Activated naive CD8-positive, alpha-beta T cell treated with anti-CD3 and anti-CD28 coated beads for 36 hours (primary cell): ENCODE results near the gene TTC1. TPM values are rescaled to one million over a fixed set of nuclear protein-coding genes. Genes with fewer than 3 reads are reported as not detected.
A peak's percentile ranks its signal among the peaks of the same experiment; 100 is the strongest.
"Not testable (repeated sequence)": the region's sequence is repeated elsewhere in the genome, so short reads cannot be mapped to it uniquely, and the experiment has no call there.

ENCODE experiments used
- DNase-seq: peaks from one replicate; pipeline ENCODE4 v3.0.0; 2021
- H3K27ac Mint-ChIP-seq: one replicate; pipeline ENCODE4 v1.8.0; 2022; ENCODE audit warnings: mild to moderate bottlenecking, moderate library complexity, mixed read lengths
- H3K27me3 Mint-ChIP-seq: one replicate; pipeline ENCODE4 v1.8.0; 2022; ENCODE audit warnings: mild to moderate bottlenecking, mixed read lengths
- H3K36me3 Mint-ChIP-seq: one replicate; pipeline ENCODE4 v1.8.0; 2021; ENCODE audit warnings: mild to moderate bottlenecking, mixed read lengths
- H3K4me1 Mint-ChIP-seq: one replicate; pipeline ENCODE4 v1.8.0; 2021; ENCODE audit warnings: mixed read lengths
- H3K4me3 Mint-ChIP-seq: one replicate; pipeline ENCODE4 v1.8.0; 2022; ENCODE audit warnings: mild to moderate bottlenecking, moderate library complexity, mixed read lengths
- H3K9me3 Mint-ChIP-seq: one replicate; pipeline ENCODE4 v1.8.0; 2022; ENCODE audit warnings: mixed read lengths
- total RNA-seq, 2 experiments: library from RNA; stranded (reverse); gene quantifications; one replicate each; pipeline ENCODE4 v1.2.3, GENCODE V29; 2021

Gene TTC1
- total RNA-seq, 2 experiments from 2014 or later = 69.7 to 73.9 TPM

DNA sequence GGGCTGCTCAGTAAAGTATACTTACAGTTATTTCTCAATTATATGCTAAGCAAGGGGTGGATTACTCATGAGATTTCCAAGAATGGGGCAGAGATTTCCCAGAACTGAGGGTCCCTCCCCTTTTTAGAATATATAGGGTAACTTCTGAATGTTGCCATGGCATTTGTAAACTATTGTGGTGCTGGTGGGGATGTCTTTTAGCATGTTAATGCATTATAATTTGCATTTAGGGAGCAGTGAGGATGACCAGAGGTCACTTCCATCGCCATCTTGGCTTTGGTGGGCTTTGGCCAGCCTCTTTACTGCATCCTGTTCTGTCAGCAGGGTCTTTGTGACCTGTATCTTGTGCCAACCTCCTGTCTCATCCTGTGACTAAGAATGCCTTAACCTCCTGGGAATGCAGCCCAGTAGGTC lies 35.5 kb downstream of the TTC1 start:
- no peaks in the 10 kb centered on the region for H3K27me3 Mint-ChIP-seq
- DNase-seq = no peak
- no peak overlapping the region for H3K27ac Mint-ChIP-seq
- H3K4me3 Mint-ChIP-seq = no peak overlapping the region
- peaks cover 8% of the 10 kb centered on the region for H3K4me1 Mint-ChIP-seq
- H3K9me3 Mint-ChIP-seq = no peaks in the 10 kb centered on the region
- peaks cover 27% of the 10 kb centered on the region for H3K36me3 Mint-ChIP-seq

DNA sequence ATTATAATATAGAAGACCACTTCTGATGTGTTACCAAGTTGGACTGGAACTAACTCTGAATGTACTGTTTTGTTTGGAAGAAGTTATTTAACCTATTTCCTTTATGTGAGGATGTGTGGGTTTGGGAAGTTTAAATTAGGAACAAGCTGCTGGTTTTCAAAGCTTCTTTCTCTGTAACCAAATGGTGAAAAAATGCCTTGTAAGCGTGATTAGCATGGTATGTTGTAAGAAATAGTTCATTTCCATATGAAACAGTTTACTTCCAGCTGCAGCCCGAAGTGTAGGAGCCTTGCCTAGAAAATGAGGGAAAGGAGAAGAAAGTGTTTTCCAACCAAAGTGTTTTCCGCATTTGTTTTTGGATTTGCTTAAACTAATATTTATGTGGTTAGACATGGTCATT lies 36.0 kb downstream of the TTC1 start:
- no peak for DNase-seq
- Mint-ChIP-seq H3K4me1 (peaks cover 8% of the 10 kb centered on the region), H3K36me3 (peaks cover 32% of the 10 kb centered on the region), H3K27ac (no peak overlapping the region), H3K4me3 (no peak overlapping the region), H3K9me3 (no peaks in the 10 kb centered on the region), H3K27me3 (no peaks in the 10 kb centered on the region)

GRCh38 chr5:160047423-160047822 lies 38.5 kb downstream of the TTC1 start:
- no peak for DNase-seq
- peaks cover 8% of the 10 kb centered on the region for H3K4me1 Mint-ChIP-seq
- no peaks in the 10 kb centered on the region for H3K9me3 Mint-ChIP-seq
- peaks cover 34% of the 10 kb centered on the region for H3K36me3 Mint-ChIP-seq
- no peaks in the 10 kb centered on the region for H3K27me3 Mint-ChIP-seq
- peak overlapping the region; percentile 13 for H3K27ac Mint-ChIP-seq
- no peak overlapping the region for H3K4me3 Mint-ChIP-seq

- Mint-ChIP-seq H3K4me1 (peaks cover 8% of the 10 kb centered on the region), H3K27me3 (no peaks in the 10 kb centered on the region), H3K9me3 (no peaks in the 10 kb centered on the region), H3K4me3 (no peak overlapping the region), H3K36me3 (peaks cover 33% of the 10 kb centered on the region), H3K27ac (no peak overlapping the region)
- DNase-seq = no peak
Measured at GRCh38 chr5:160048131-160048530, 39.2 kb downstream of the TTC1 start.

DNA sequence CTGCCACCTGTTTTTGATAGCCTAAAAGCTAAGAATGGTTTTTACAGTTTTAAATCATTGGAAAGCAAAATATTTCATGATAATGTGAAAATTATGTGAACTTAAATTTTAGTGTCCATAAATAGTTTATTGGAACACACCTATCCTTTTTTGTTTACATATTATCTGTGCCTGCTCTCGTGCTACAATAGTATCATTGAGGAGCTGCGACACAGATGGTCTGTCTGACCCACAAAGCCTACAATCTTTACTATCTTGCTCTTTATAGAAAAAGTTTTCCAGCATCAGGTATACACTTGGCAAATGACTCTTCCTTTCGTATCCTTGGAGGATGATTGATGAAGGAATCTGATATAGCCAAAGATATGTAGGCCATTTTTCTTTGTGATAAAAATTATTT lies 40.2 kb downstream of the TTC1 start:
- Mint-ChIP-seq H3K36me3 (peaks cover 33% of the 10 kb centered on the region), H3K9me3 (no peaks in the 10 kb centered on the region), H3K27me3 (no peaks in the 10 kb centered on the region), H3K4me3 (no peak overlapping the region), H3K4me1 (peaks cover 6% of the 10 kb centered on the region), H3K27ac (no peak overlapping the region)
- DNase-seq = no peak

DNA sequence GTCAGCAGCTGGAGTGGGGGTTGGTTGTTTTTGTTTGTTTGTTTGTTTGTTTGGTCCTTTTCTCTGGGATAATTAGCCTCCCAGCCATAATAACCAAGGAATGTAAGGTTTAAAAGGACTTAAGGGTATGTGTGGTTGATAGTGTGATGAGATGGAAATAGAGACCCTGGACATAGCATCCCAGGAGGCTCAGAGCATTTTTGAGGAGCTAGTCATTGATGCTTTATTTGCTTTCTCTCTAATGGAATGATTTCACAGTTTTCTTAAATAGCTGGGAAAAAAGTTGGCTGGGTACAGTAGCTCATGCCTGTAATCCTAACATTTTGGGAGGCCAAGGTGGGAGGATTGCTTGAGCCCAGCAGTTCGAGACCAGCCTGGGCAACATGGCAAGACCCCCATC lies 45.1 kb downstream of the TTC1 start:
- H3K27ac Mint-ChIP-seq = no peak overlapping the region
- no peak for DNase-seq
- no peaks in the 10 kb centered on the region for H3K27me3 Mint-ChIP-seq
- no peak overlapping the region for H3K4me3 Mint-ChIP-seq
- H3K4me1 Mint-ChIP-seq = no peaks in the 10 kb centered on the region
- H3K36me3 Mint-ChIP-seq = peaks cover 38% of the 10 kb centered on the region
- H3K9me3 Mint-ChIP-seq = no peaks in the 10 kb centered on the region

- H3K9me3 Mint-ChIP-seq = no peaks in the 10 kb centered on the region
- no peaks in the 10 kb centered on the region for H3K27me3 Mint-ChIP-seq
- no peak for DNase-seq
- no peak overlapping the region for H3K27ac Mint-ChIP-seq
- H3K4me1 Mint-ChIP-seq = no peaks in the 10 kb centered on the region
- no peak overlapping the region for H3K4me3 Mint-ChIP-seq
- peaks cover 35% of the 10 kb centered on the region for H3K36me3 Mint-ChIP-seq
Measured at GRCh38 chr5:160054831-160055230, 45.9 kb downstream of the TTC1 start.

GRCh38 chr5:160057256-160057655 lies 48.3 kb downstream of the TTC1 start:
- Mint-ChIP-seq H3K9me3 (no peaks in the 10 kb centered on the region), H3K27ac (no peak overlapping the region), H3K36me3 (peaks cover 29% of the 10 kb centered on the region), H3K4me1 (no peaks in the 10 kb centered on the region), H3K4me3 (no peak overlapping the region), H3K27me3 (no peaks in the 10 kb centered on the region)
- no peak for DNase-seq

- Mint-ChIP-seq H3K4me3 (no peak overlapping the region), H3K27me3 (no peaks in the 10 kb centered on the region), H3K4me1 (no peaks in the 10 kb centered on the region), H3K36me3 (peaks cover 22% of the 10 kb centered on the region), H3K9me3 (no peaks in the 10 kb centered on the region), H3K27ac (no peak overlapping the region)
- no peak for DNase-seq
Measured at GRCh38 chr5:160060001-160060400, 51.1 kb downstream of the TTC1 start.

DNA sequence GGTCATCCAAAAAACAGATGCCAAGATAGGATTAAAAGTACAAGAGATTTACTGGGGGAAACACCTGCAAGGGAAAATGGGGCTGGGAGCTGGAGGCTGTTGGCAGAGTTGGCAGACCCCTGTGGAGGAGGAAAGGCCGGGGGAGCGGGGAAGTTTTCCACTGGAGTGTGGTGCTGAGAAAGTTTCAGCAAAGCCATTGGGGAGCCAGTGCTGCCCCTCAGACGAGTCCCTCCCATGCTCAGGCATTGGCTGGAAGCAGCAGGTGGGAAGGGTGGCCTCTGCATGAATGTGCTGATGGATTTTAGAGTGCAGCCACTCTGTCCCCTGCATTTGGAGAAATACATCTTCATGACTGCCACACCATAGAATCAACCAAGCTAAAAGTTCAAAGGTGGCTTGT lies 52.8 kb downstream of the TTC1 start:
- Mint-ChIP-seq H3K4me1 (no peaks in the 10 kb centered on the region), H3K9me3 (no peaks in the 10 kb centered on the region), H3K27me3 (no peaks in the 10 kb centered on the region), H3K4me3 (no peak overlapping the region), H3K36me3 (peaks cover 16% of the 10 kb centered on the region), H3K27ac (no peak overlapping the region)
- DNase-seq = no peak

DNA sequence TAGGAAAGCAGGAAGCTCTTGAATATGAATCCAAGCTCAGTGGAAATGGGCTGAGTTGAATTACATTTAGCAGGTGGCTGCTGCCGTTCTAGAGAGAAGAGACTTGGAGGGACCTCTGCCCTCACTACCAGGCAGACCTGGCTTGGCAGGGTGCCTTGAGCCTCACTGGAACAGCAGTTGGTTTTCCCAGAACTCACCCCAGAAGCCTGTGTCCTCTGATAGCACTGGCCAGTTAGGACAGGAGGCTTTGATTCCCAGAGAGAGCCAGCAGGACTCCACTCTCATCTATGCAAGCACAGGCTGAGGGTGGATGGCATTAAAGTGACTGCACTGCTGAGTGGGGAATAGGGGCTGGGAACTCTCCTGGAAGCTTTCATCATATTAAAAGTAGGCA lies 55.5 kb downstream of the TTC1 start:
- H3K27ac Mint-ChIP-seq = no peak overlapping the region

DNA sequence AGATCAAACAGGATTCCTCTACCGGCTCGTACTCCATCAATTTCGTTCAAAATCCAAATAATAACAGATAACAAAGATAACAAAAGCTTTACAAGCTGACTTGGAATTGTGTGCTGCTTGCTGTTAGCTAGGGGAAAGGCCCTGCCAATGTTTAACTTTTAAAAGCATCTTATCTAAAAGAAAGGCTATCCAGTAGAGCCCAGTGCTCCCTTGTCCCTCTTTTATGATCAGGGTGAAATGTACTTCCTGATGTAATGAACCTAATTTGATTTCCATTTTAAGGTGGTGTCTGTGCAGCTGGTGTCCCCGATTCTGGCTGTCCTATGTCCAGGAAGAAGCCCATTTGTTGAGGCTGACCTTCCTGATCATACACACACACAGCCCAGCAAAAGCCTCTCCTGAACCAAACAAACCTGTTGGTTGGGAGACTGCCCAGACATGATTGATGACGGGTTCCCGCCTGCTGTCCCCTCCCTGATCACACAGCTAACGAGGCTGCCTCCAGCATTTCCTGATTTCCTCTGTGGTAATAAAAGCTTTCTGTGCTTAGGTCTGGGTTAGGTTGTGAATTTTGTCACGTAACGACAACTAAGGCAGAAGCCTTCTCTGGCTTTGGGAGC lies 56.2 kb downstream of the TTC1 start:
- Mint-ChIP-seq H3K27ac (no peak overlapping the region), H3K4me1 (no peaks in the 10 kb centered on the region), H3K9me3 (no peaks in the 10 kb centered on the region), H3K36me3 (peaks cover 2% of the 10 kb centered on the region), H3K27me3 (no peaks in the 10 kb centered on the region), H3K4me3 (no peak overlapping the region)
- no peak for DNase-seq

More for the DNA sequence above, 55.5 kb downstream of the TTC1 start:
- H3K36me3 Mint-ChIP-seq = peaks cover 2% of the 10 kb centered on the region
- DNase-seq = no peak
- no peaks in the 10 kb centered on the region for H3K4me1 Mint-ChIP-seq
- H3K4me3 Mint-ChIP-seq = no peak overlapping the region
- H3K27me3 Mint-ChIP-seq = no peaks in the 10 kb centered on the region
- H3K9me3 Mint-ChIP-seq = no peaks in the 10 kb centered on the region

GRCh38 chr5:160069120-160069519 lies 60.2 kb downstream of the TTC1 start:
- H3K4me1 Mint-ChIP-seq, H3K4me3 Mint-ChIP-seq, DNase-seq, H3K27ac Mint-ChIP-seq, H3K9me3 Mint-ChIP-seq, H3K36me3 Mint-ChIP-seq, H3K27me3 Mint-ChIP-seq: not testable (repeated sequence)

DNA sequence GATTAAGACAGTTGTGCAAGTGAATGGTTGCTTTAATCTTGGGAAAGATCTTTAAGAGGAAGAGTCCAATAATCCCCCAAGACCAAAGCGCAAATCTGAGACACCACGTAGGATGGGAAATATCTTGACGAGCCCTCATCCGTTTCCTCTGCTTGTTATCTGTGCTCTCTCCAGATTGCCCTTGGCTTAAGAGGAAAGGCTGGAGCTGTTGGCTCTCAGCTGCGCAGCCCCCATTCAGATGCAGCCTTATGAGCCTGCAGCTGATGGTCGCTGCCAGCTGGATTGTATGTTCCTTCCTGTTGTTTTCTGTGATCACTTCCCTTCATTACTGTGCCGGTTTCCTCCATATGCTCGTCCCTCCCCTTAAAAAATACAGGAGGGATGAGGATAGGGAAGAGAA lies 62.6 kb downstream of the TTC1 start:
- no peak overlapping the region for H3K4me3 Mint-ChIP-seq
- no peaks in the 10 kb centered on the region for H3K9me3 Mint-ChIP-seq
- peaks cover 4% of the 10 kb centered on the region for H3K36me3 Mint-ChIP-seq
- no peaks in the 10 kb centered on the region for H3K27me3 Mint-ChIP-seq
- H3K27ac Mint-ChIP-seq = no peak overlapping the region
- no peak for DNase-seq
- H3K4me1 Mint-ChIP-seq = no peaks in the 10 kb centered on the region

- H3K36me3 Mint-ChIP-seq = peaks cover 4% of the 10 kb centered on the region
- DNase-seq = no peak
- H3K9me3 Mint-ChIP-seq = no peaks in the 10 kb centered on the region
- no peaks in the 10 kb centered on the region for H3K27me3 Mint-ChIP-seq
- H3K27ac Mint-ChIP-seq = no peak overlapping the region
- no peak overlapping the region for H3K4me3 Mint-ChIP-seq
- H3K4me1 Mint-ChIP-seq = no peaks in the 10 kb centered on the region
Measured at GRCh38 chr5:160071916-160072315, 63.0 kb downstream of the TTC1 start.

DNA sequence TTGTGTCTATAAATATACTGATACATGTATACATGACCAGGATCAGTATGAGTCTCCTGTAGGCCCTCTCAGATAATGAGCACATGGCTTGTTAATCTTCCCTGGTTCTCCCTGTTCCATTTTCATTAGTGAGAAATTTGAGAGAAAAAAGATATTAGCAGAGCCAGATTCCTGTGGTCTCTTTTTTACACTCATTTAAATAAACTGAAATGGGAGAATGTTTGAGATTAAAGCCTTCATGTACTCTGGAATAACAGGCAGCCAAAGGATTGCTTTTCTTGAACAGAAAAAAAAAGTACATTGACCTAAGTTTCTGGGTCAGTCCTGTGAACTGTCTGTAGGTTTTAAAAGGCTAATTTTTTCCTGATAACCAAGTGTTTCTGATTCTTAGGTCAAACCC lies 66.1 kb downstream of the TTC1 start:
- Mint-ChIP-seq H3K9me3 (no peaks in the 10 kb centered on the region), H3K36me3 (peaks cover 4% of the 10 kb centered on the region), H3K4me3 (no peak overlapping the region), H3K4me1 (no peaks in the 10 kb centered on the region), H3K27me3 (no peaks in the 10 kb centered on the region), H3K27ac (no peak overlapping the region)
- DNase-seq = no peak
